Measurements from ENCODE around the gene ITGAV.
A peak's percentile ranks its signal among the peaks of the same experiment; 100 is the strongest.

The ITGAV gene

DNA sequence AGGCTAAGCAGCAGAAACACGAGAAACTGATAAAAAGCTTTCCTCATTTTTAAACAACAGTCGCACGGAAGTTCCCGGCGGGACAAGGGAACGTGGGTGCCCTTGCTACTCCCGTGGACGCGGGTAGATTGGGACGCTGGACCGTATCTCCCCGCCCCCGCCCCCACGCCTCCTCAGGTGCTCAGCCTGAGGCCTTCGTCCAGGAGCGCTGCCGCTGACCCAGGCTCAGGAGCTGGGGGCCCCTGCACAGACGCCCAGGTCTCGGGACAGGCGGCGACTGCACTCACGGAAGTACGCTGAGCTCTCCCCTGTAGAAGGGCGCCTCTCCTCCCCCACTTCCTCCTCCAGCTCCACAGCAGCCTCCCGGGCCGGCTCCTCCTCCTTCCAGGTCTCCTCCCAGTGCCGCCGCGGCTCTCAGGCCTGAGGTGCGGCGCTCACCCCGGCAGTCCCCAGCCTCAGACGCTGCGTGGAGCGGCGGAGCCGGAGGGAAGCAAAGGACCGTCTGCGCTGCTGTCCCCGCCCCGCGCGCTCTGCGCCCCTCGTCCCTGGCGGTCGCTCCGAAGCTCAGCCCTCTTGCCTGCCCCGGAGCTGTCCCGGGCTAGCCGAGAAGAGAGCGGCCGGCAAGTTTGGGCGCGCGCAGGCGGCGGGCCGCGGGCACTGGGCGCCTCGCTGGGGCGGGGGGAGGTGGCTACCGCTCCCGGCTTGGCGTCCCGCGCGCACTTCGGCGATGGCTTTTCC is at the start of gene ITGAV (continued):
- no peak for TF ChIP-seq ZNF274 (IDR thresholded peaks at IDR 0.05; ENCODE audit: low read length)
- no peak for TF ChIP-seq ZNF274 (tag by site-specific recombination; IDR thresholded peaks at IDR 0.05; ENCODE audit: borderline replicate concordance)
- no peak for TF ChIP-seq ZNF202 (tag by site-specific recombination; IDR thresholded peaks at IDR 0.05; ENCODE audit: borderline replicate concordance)
- no peak for TF ChIP-seq AEBP2 (tag by site-specific recombination; IDR thresholded peaks at IDR 0.05; ENCODE audit: borderline replicate concordance)
- TF ChIP-seq, protein P1, sequence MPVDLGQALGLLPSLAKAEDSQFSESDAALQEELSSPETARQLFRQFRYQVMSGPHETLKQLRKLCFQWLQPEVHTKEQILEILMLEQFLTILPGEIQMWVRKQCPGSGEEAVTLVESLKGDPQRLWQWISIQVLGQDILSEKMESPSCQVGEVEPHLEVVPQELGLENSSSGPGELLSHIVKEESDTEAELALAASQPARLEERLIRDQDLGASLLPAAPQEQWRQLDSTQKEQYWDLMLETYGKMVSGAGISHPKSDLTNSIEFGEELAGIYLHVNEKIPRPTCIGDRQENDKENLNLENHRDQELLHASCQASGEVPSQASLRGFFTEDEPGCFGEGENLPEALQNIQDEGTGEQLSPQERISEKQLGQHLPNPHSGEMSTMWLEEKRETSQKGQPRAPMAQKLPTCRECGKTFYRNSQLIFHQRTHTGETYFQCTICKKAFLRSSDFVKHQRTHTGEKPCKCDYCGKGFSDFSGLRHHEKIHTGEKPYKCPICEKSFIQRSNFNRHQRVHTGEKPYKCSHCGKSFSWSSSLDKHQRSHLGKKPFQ (tag by site-specific recombination; IDR thresholded peaks at IDR 0.05), result no peak
- TF ChIP-seq KLF16 (tag by site-specific recombination; IDR thresholded peaks at IDR 0.05), result peak; percentile 34; the same call in 1 of the 2 replicates
- TF ChIP-seq ZNF555 (tag by site-specific recombination; conservative IDR thresholded peaks at IDR 0.05), result no peak
- TF ChIP-seq ZNF239 (tag by site-specific recombination; IDR thresholded peaks at IDR 0.05), result no peak
- no peak for TF ChIP-seq HIC1 (tag by site-specific recombination; IDR thresholded peaks at IDR 0.05)
- no peak for TF ChIP-seq YY2 (tag by site-specific recombination; IDR thresholded peaks at IDR 0.05)
- no peak for TF ChIP-seq ZNF10 (tag by site-specific recombination; IDR thresholded peaks at IDR 0.05)
- TF ChIP-seq KLF7 (tag by site-specific recombination; IDR thresholded peaks at IDR 0.05; ENCODE audit: borderline replicate concordance), result no peak
- TF ChIP-seq ZNF510 (tag by site-specific recombination; IDR thresholded peaks at IDR 0.05; ENCODE audit: insufficient replicate concordance), result no peak
- no peak for TF ChIP-seq ZNF175 (tag by site-specific recombination; IDR thresholded peaks at IDR 0.05)
- TF ChIP-seq, protein P2, sequence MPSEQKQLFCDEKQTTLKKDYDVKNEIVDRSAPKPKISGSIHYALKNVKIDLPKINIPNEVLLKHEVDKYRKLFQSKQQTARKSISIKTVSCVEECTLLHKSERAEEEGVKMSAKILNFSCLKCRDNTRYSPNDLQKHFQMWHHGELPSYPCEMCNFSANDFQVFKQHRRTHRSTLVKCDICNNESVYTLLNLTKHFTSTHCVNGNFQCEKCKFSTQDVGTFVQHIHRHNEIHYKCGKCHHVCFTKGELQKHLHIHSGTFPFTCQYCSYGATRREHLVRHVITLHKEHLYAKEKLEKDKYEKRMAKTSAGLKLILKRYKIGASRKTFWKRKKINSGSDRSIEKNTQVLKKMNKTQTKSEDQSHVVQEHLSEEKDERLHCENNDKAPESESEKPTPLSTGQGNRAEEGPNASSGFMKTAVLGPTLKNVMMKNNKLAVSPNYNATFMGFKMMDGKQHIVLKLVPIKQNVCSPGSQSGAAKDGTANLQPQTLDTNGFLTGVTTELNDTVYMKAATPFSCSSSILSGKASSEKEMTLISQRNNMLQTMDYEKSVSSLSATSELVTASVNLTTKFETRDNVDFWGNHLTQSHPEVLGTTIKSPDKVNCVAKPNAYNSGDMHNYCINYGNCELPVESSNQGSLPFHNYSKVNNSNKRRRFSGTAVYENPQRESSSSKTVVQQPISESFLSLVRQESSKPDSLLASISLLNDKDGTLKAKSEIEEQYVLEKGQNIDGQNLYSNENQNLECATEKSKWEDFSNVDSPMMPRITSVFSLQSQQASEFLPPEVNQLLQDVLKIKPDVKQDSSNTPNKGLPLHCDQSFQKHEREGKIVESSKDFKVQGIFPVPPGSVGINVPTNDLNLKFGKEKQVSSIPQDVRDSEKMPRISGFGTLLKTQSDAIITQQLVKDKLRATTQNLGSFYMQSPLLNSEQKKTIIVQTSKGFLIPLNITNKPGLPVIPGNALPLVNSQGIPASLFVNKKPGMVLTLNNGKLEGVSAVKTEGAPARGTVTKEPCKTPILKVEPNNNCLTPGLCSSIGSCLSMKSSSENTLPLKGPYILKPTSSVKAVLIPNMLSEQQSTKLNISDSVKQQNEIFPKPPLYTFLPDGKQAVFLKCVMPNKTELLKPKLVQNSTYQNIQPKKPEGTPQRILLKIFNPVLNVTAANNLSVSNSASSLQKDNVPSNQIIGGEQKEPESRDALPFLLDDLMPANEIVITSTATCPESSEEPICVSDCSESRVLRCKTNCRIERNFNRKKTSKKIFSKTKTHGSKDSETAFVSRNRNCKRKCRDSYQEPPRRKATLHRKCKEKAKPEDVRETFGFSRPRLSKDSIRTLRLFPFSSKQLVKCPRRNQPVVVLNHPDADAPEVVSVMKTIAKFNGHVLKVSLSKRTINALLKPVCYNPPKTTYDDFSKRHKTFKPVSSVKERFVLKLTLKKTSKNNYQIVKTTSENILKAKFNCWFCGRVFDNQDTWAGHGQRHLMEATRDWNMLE (tag by site-specific recombination; conservative IDR thresholded peaks at IDR 0.05; ENCODE audit: low read depth), result no peak
- no peak for TF ChIP-seq ZNF140 (tag by site-specific recombination; IDR thresholded peaks at IDR 0.05)
- peak; percentile 49 for TF ChIP-seq SP7 (tag by site-specific recombination; IDR thresholded peaks at IDR 0.05)
- TF ChIP-seq SP3 (tag by site-specific recombination; IDR thresholded peaks at IDR 0.05), result peak; percentile 52
- TF ChIP-seq ZNF670 (tag by site-specific recombination; IDR thresholded peaks at IDR 0.05; ENCODE audit: low read depth), result no peak
- TF ChIP-seq ZNF529 (tag by site-specific recombination; IDR thresholded peaks at IDR 0.05; ENCODE audit: insufficient replicate concordance), result no peak
- TF ChIP-seq BCL11B (tag by site-specific recombination; IDR thresholded peaks at IDR 0.05; ENCODE audit: low read depth), result no peak
- TF ChIP-seq ZNF19 (tag by site-specific recombination; IDR thresholded peaks at IDR 0.05; ENCODE audit: low read depth), result no peak

Measured in HEK293 (cell line).